GM18498 (cell line): ENCODE data around the gene TEX2.

ENCODE experiments used
- ATAC-seq: cut with Tn5 transposase; IDR thresholded peaks from one replicate; pipeline ENCODE4 v1.9.1; 2021; ENCODE audit warnings: mild to moderate bottlenecking, moderate library complexity; ENCODE audit not compliant: unreplicated experiment

TEX2 gene

DNA sequence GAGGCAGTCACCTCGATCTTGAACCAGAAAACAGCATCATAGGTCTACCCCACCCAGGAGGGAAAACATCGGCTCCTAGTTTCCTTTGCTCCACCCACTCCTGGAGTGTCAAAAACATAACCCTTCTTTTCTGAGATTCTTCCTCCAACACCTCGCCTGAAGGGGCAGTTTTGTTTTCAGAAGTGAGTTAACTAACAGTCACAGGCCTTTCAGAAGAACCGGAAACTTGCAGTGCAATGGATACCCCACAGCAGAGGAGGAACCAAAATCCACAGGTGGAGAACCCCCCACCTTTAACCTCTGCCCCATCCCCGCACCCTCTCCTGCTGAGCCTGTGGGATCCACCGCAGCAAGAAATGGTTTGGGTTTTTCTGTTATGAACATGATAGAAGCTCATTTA is 7.8 kb upstream of the TEX2 start:
- no peak for ATAC-seq

DNA sequence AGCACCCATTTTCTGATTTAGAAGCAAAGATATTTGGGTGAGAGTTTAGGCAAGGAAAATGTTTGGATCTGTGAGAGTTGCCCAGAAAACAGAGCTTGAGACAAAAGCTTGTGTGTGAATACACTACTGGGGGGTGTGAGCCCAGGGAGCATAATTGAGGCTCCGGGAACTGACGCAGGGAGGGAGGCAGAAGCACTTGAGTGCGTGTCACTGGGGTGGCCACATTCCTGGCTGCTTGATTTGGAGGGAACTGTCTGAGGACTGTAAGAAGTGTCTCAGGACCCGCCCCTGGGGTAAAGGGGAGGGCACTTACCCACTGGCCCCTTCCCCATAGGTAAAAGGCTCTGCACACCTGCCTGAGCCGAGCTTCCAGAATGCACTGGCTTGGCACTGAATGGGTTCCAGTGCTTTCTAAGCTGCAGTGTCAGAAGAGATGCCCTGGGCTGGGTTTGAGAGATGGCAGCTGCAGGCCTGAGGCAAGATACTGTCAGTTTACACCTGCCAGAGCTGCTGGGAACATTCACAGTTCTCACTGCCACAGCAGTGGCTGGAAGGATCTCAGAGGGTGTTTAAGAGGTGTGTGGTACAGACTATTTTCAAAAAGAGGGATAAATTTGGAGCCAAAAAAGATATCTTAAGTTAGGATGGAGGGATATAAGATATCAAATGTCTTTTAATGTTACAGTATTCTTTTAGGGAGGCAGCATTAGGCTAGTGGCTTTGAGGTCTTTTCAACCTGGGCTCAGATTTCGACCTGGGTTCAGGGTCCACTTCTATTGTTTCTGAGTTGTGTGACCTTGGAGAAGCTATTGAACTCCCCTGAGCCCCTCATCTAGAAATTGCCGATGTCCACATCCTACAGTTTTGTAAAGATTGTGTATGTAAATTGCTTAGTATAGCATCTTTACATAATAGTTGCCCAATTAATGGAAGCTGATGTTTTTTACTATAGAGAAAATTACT is 6.9 kb upstream of the TEX2 start:
- no peak for ATAC-seq

DNA sequence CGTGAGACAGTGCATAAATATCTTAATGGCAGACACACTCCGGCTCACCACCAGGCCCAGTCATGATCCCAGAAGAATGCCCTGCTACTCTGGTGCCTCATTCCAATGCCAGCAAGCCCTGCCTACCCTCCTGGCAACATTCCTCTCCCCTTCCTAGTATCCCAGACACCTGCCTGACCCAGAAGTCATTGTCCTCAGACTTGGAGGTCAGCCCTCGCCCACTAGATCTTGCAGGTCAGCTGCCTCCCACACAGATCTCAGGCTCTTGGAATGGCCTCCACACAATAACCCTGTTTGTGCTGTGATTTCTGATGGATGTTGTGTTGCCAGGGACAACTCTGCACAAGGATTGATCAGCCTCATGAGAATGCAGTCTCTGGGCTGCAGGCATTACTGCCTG is 1.8 kb upstream of the TEX2 start:
- ATAC-seq = no peak

DNA sequence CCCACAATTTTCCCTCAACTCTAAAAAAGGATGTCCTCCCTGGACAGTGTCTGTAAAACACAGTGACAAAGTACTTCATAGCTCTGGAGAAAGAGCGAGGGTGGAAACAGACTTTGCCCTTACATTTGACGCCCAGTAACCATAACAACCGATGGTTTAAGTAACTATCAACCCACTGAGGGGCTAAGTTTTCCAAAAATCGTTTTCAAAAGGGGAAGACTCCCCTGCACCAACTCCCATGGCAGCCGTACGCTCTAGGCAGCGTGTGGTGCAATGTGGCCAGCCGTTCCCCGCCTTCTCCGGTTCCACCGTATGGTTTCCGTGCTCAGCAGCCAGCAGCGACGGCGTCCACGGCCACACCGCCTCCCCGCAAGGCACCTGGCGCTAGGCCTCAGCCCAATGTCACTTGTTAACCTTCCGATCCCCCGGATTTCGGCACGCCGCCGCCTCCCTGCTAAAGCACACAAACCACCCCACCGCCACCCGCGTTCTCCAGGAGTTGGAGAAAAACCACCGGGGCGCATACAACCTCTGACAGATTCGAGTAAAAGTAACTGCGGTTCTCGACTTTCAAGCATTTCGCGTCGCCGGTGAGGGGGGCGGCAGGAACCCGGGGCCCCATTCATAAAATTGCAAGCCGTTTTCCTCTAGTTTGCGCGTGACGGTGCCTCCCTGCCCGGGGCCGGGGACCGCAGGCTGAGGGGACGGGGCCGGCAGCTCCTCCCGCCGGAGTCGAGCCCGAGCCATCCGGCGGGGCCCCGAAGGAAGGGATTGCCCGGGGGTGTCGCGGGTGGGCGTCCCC is 661 bp downstream of the TEX2 start:
- peak; percentile 32 for ATAC-seq

DNA sequence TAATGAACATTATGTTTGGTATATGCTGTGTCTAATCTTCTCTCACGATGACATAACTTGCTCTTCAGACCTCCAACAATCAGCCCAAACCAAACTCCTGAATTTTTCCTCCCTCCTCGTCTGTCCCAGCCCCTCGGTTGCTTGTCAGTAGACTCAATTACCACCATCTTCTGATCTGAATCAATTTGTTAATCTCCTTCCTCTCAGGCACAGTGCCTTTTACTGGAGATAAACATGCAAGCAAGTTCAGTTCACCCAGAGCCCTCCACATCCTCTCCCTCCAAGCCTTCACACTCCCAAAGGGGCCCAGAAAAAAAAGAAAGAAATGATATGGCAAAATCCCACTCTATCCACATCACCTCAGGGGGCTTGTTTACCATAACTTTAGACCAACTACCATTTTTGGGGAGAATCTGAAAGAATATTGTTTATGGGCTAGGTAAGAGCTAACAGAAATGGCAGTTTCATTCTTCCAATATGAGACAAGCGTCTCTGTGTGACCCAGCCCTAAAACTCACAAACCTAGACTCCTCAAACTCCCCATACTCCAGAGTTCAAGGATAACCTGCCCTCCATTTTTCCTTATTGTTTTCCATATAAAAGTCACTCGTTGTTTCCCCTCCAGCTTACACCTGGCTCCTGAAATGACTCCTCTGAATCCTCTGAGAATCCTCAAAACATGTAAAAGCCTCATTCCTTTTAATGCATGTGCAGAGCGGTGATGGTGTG is 1.5 kb downstream of the TEX2 start:
- no peak for ATAC-seq

DNA sequence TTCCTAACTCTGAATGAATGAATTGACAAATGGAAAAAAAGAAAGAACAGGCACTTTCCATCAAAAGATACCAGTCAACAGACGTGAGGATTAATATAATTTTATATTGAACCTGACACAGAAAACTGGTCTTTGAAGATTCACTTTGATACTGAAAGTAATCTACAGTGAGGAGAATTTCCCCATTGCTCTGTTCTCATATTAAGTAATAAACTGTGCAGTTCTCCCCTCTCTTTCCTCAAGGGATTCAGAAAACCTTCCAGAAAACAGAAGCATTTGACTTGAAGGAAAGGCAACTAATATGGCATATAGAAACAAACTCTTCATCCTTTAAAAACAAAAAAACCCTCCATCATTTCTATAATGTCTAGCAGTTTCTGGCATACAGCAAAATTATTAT is 2.2 kb downstream of the TEX2 start:
- no peak for ATAC-seq

DNA sequence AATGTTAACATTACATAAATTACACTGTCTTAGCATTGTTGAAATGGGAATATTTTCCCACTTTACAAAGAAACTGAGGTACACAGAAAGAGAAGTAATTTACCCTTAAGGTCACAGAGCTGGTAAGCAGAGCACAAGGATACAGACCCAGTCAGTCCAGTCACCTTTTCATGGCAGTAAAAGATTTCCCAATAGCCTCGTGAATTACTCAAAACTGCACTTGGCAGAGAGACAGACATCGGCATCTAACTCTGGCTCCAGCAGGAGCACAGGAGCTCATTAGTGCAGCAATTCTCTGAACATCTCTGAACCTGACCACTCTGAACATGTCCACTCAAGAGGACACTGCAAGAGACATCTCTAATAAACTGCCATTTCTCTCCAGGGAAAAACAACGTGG is 3.1 kb downstream of the TEX2 start:
- ATAC-seq = no peak

DNA sequence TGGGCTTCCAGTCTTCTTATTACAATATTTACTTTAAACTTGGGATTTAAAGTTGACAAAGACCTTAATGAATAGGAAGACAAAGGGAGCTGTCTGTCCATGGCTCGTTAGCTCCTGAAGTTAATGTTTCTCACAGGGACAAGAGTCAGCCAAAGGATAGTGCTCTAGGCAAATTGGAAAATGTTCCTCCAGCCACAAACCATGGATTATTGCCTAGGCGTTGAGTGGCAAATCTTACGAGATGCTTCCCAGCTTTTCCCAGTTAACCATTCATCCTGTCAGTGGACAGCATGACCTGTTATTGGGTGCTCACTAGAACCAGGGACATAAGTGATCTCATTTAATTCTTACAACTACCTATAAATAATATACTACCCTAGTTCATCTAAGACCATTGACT is 3.6 kb downstream of the TEX2 start:
- ATAC-seq = no peak

DNA sequence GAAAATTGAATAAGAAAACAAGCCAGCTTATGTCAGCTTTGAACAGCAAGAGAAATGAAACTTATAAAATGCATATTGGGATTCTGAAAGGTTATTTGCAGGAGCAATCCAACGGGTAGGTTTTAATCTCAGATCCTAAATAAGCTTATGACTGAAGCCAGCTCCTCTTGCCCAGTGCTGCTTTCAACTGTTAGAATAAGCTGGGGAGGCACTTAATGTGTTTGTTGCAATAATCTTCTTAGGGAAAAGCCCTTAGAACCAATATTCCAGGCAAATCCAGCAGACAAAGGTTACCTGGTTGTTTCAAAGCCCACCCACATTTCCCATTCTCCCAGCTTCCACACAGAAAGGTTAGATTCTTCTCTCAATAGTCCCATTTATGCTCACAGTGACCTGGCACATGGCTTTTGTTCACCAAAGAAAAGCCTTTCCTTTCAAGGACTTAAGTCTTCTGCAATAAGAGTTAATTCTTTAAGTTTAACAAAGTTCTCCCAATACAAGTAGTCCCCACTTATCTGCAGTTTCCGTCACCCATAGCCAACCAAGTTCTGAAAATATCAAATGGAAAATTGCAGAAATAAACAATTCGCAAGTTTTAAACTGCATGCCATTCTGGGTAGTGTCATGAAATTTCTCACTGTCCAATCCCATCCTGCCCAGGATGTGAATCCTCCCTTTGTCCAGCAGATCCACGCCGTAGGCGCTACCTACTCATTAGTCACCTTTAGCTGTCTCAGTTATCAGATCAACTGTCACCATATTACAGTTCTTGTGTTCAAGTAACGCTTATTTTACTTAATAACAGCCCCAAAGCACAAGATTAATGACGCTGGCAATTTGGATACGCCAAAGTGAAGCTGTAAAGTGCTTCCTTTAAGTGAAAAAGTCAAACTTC is 5.9 kb downstream of the TEX2 start:
- ATAC-seq = no peak

DNA sequence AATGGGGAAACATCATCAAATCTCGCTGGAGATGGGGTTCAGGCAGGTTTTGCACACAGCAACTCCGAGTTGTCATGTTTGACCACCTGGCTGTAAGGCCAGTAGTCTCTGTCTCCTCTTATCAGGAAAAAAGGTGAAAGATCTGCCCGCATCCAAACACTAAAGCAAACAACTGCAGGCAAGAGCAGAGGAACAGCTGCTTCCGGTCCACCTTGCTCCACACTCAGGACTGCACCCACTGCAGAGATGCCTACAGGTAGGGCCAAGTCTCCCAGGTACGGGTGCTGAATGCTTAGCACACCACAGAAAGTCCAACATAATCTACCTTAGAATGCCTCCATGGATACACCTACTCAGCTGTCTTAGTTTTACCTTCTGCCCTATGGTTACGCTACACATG is 7.3 kb downstream of the TEX2 start:
- ATAC-seq = no peak

DNA sequence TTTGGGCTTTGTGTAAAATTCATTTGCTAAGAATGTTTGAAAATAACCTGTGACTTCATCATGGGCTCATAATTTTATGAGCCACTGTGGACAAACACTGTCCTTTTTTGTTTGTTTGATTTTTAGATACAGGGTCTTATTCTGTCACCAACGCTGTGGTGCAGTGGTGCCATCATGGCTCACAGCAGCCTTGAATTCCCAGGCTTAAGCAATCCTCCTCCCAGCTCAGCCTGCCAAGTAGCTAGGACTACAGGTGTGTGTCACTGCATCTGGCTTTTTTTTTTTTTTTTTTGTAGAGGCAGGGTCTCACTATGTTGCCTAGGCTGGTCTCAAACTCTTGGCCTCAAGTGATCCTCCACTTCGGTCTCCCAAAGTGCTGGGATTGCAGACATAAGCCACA is 8.3 kb downstream of the TEX2 start:
- no peak for ATAC-seq

DNA sequence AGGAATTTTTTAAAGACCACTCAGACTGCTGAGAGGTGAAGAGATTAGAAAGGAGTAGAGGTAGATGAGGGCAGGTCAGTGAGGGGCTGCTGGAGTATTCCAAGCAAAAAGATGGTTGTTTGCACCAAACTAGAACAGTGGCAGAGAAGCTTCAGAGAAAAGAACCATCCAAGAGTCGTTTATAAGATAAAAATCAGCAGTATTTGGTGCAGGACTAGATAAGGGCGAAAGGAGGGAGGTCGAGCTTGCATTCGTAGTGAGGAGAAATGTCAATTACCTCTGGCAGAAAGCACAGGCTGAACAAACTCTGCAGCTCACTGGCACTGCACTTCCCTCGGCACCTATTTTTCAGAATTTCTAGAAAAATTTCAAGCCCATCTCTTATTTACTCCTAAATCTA is 9.6 kb downstream of the TEX2 start:
- ATAC-seq = no peak

DNA sequence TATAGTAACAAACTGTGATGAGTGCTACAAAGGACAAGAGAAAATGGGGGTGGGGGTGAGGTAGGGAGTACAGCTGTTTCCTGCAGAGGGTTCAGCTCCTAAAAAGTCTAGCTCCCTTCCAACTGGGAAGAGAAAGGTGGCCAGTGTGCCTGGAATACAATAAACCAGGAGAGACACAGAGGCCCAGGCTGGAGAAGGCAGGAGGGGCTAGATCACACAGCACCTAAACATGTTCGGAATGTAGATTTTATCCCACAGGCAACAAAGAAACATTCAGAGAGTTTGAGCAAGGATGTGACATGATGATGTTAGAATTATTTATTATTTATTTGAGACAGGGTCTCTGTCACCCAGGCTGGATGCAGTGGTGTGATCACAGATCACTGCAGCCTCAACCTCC is 10.2 kb downstream of the TEX2 start:
- no peak for ATAC-seq

DNA sequence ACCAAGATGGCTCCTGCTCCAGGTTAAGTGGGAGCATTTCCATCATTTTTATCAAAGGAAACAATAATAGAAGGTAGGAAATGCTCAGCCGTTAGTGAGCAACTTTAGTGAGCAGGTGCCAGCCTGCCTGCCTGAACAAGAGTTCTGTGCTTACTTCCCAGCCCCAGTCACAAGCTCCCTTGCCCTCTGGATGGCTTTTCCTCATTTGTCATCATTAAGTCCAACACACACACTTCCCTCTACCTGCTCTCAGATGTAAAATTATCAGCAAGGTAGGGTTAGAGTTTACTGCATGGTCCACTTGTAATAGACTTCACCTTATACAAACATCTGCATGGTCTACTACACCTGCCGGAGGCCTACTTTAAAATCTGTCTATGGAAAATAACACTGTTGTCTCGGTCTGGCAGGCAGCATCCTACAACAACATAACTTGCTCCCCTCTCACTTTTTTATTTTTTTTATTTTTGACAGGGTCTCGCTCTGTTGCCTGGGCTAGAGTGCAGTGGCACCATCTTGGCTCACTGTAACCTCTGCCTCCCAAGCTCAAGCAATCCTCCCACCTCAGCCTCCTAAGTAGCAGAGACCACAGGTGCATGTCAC is 12.7 kb downstream of the TEX2 start:
- no peak for ATAC-seq

DNA sequence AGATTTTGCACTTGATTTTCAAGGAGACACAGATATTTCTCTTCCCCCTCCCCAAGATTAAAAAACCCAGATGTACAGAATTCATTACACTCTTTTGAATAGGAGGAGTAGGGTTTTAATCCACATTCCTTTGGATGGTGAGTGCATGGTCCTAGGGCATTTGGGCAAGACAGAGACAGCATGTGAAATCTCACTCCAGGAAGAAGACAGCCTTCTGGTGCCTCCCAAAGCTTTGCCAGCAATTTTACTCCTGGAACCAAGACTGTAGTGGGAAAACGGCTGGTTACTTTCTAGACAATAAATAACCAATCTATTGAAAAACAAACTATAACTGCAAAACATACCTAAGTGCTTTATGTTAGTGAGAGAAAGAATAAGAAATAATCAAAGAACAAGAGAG is 15.2 kb downstream of the TEX2 start:
- ATAC-seq = no peak

DNA sequence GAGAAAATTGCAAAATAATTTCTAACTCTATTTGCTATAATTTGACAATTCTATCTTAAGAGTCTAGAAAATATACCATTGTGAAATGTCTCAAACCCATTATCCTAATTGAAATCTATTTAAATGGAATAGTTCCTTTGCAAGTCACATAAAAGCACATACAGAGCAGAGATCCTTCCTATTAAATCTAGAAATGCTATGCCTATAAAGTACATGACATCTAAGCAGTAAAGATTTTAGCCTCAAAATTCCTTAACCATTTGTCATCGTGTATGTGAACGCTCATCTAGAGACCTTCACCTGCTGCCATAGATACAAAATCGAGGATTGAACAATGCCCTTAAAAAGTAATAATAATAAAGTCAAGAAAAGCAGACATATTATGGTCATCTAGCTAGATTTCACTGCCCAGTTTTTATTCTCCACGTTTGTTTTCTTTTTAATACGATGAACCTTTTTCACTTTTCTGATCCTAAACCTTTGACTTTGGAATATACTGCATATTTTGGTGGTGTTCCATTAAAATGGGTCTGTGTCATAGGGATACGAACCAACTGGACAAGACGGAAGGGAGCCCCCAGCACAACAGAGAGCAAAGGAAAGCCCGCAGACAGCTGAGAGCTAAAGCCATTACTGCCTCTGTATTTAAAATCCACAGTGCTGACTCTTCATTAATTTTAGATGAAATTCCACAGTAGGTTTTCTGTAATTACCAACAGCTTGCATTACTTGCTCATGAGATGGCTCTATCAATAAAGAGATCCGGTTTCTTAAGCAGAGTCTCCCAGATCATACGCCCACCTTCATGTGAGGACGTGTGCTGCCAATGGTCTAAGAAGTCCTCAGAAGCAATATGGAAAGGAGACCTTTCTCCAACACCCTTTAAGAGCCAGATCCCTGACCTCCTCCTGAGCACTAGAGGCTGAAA is 17.6 kb downstream of the TEX2 start:
- ATAC-seq = no peak

DNA sequence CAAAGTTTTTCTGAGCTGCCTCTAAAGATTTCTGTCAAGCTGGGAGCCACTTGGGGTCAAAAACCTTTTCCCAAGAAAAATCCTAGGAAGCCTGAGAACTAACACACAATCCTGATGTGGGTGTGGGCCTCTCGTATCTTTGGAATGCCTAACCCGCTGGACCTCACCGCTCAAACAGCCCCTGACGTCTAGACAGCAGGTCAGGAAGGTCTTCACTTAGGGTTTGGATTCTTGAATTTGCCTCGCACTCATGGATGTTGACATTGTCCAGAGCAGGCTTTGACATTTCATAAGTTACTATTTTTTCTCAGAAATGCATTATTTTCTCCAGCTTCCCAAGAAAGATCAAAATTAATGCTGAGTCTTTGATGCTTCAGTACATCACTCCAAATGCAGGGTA is 18.9 kb downstream of the TEX2 start:
- ATAC-seq = no peak

DNA sequence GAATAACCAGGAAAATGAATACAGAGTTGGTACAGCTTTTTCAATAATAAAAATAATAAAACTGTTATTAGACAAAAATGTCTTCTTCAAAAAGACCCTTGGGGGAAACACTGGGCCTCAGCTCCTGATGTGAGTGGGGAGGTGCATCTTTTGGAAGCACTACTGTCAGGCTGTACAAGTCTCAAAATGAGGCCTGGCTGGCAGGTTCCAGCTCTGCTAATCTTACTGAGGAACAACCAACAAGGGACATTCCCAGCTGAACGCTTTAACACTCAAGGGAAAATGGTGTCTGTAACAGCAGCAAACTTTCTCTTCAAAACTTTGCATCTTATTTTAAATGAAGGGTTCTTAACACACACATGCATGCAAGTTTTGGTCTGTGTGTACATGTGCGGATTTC is 19.7 kb downstream of the TEX2 start:
- no peak for ATAC-seq

DNA sequence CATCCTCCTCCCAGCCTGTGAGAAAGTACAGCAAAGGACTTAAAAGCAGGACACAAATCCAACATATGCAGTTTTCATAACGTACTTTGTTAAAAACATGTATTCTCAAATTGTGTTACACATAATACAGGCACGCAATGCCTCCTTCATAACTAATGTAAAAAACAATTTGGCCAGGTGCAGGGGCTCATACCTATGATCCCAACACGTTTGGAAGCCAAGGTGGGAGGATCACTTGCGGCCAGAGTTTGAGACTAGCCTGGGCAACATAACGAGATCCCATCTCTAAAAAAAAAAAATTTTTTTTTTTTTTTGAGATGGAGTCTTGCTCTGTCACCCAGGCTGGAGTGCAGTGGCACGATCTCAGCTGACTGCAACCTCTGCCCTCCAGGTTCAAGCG is 20.4 kb downstream of the TEX2 start:
- ATAC-seq = no peak
